ENCODE measurements around the gene MEAK7. TPM values are rescaled to one million over a fixed set of nuclear protein-coding genes. Genes with fewer than 3 reads are reported as not detected.
A peak's percentile ranks its signal among the peaks of the same experiment; 100 is the strongest.

The MEAK7 gene
- total RNA-seq, 1 experiment from 2014 or later: 62.3 TPM

- Mint-ChIP-seq H3K27ac (ENCODE audit: low read depth, unreplicated experiment) (peak overlapping the region; percentile 31), H3K36me3 (ENCODE audit: insufficient read depth, unreplicated experiment) (peaks cover 52% of the 10 kb centered on the region), H3K27me3 (ENCODE audit: insufficient read depth, unreplicated experiment) (no peaks in the 10 kb centered on the region), H3K4me1 (ENCODE audit: insufficient read depth, unreplicated experiment) (peaks cover 47% of the 10 kb centered on the region), H3K9me3 (ENCODE audit: unreplicated experiment) (no peaks in the 10 kb centered on the region), H3K4me3 (ENCODE audit: unreplicated experiment) (no peak overlapping the region)
- BruUV-seq (replicated peaks): no TSS peak
- intact Hi-C loops (cut with micrococcal nuclease): loop anchor here (5.0 to 10.0 kb wide), 2 partner anchors 547 to 675 kb away; partner anchors contain the start of gene OSGIN1
- ChIA-PET POLR2A (interaction anchor here (0.7 kb wide), 1 partner anchor 228 kb away, joined by 3 read pairs; no protein-coding TSS in a partner anchor), CTCF (interaction anchor here (1.0 to 1.3 kb wide), 3 partner anchors 15 to 226 kb away, joined by 3 read pairs; no protein-coding TSS in a partner anchor)
- TF ChIP-seq, protein P1, sequence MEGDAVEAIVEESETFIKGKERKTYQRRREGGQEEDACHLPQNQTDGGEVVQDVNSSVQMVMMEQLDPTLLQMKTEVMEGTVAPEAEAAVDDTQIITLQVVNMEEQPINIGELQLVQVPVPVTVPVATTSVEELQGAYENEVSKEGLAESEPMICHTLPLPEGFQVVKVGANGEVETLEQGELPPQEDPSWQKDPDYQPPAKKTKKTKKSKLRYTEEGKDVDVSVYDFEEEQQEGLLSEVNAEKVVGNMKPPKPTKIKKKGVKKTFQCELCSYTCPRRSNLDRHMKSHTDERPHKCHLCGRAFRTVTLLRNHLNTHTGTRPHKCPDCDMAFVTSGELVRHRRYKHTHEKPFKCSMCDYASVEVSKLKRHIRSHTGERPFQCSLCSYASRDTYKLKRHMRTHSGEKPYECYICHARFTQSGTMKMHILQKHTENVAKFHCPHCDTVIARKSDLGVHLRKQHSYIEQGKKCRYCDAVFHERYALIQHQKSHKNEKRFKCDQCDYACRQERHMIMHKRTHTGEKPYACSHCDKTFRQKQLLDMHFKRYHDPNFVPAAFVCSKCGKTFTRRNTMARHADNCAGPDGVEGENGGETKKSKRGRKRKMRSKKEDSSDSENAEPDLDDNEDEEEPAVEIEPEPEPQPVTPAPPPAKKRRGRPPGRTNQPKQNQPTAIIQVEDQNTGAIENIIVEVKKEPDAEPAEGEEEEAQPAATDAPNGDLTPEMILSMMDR (IDR thresholded peaks at IDR 0.05; ENCODE audit: unreplicated experiment): no peak
- DNase-seq (ENCODE audit: unreplicated experiment): no peak
Observed at GRCh38 chr16:84499638-84500037, 4.8 kb downstream of the MEAK7 start.

DNA sequence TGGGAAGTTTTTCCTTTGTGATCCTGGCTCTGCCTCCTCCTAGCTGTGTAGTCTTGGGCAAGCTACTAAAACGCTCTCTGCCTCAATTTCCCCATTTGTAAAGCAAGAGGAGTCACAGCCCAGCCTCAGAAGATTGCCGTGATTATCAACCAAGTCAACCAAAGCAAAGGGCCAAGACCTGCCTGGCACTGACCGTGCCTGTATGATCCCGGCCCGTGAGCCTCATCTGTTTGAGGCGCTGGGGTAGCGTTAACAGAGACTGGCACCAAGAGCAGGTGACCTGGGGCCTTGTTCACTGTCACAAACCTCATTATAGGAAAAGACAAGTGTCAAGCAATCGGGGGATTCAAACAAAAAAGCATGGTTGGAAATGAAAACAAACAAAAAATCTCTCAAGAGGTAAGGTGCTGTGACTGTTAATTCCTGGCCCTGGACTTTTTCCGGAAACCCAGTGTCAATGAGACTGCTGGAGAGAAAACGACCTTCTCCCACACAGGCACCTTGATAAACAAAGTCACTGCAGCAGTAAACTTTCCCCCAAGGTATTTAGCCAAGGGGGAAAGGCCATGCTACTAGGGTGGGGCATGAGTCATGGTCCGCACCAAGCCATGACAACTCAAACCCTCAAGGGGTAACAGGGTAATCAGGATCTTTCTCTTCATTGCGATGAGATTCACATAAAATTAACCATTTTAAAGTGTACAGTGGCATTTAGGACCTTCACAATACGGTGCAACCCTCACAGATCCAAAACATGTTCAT, 5.4 kb downstream of the MEAK7 start:
- Mint-ChIP-seq H3K27ac (ENCODE audit: low read depth, unreplicated experiment) (peak overlapping the region; percentile 31), H3K27me3 (ENCODE audit: insufficient read depth, unreplicated experiment) (no peaks in the 10 kb centered on the region), H3K36me3 (ENCODE audit: insufficient read depth, unreplicated experiment) (peaks cover 58% of the 10 kb centered on the region), H3K9me3 (ENCODE audit: unreplicated experiment) (no peaks in the 10 kb centered on the region), H3K4me3 (ENCODE audit: unreplicated experiment) (no peak overlapping the region), H3K4me1 (ENCODE audit: insufficient read depth, unreplicated experiment) (peaks cover 45% of the 10 kb centered on the region)
- peak; percentile 57 for DNase-seq (ENCODE audit: unreplicated experiment)
- TF ChIP-seq, protein P1 (IDR thresholded peaks at IDR 0.05; ENCODE audit: unreplicated experiment): no peak
- ChIA-PET POLR2A (interaction anchor here (0.6 to 0.7 kb wide), 2 partner anchors 103 to 227 kb away, joined by 3 read pairs; no protein-coding TSS in a partner anchor), CTCF (interaction anchor here (1.0 to 1.5 kb wide), 5 partner anchors 11 to 227 kb away, joined by 3 to 6 read pairs (median 4); no protein-coding TSS in a partner anchor)
- BruUV-seq (replicated peaks): no TSS peak
- intact Hi-C loops (cut with micrococcal nuclease): no loop called here

GRCh38 chr16:84498223-84498610, 6.2 kb downstream of the MEAK7 start:
- TF ChIP-seq, protein P1 (IDR thresholded peaks at IDR 0.05; ENCODE audit: unreplicated experiment): no peak
- Mint-ChIP-seq H3K27ac (ENCODE audit: low read depth, unreplicated experiment) (no peak overlapping the region), H3K27me3 (ENCODE audit: insufficient read depth, unreplicated experiment) (no peaks in the 10 kb centered on the region), H3K4me3 (ENCODE audit: unreplicated experiment) (no peak overlapping the region), H3K4me1 (ENCODE audit: insufficient read depth, unreplicated experiment) (peaks cover 37% of the 10 kb centered on the region), H3K9me3 (ENCODE audit: unreplicated experiment) (no peaks in the 10 kb centered on the region), H3K36me3 (ENCODE audit: insufficient read depth, unreplicated experiment) (peaks cover 65% of the 10 kb centered on the region)
- DNase-seq (ENCODE audit: unreplicated experiment): no peak
- ChIA-PET CTCF (interaction anchor here (0.6 to 1.5 kb wide), 6 partner anchors 12 to 503 kb away, joined by 3 to 6 read pairs (median 4); no protein-coding TSS in a partner anchor), POLR2A (interaction anchor here (0.6 kb wide), 1 partner anchor 103 kb away, joined by 3 read pairs; no protein-coding TSS in a partner anchor)
- BruUV-seq (replicated peaks): no TSS peak
- intact Hi-C loops (cut with micrococcal nuclease): no loop called here

Data from MCF 10A (cell line).